GM19455 (cell line): ENCODE results near the gene RNF115.
"Not testable (repeated sequence)": the region's sequence is repeated elsewhere in the genome, so short reads cannot be mapped to it uniquely, and the experiment has no call there.

ENCODE experiments used
- ATAC-seq: cut with Tn5 transposase; IDR thresholded peaks from one replicate; pipeline ENCODE4 v1.9.1; 2021; ENCODE audit not compliant: unreplicated experiment

The RNF115 gene

DNA sequence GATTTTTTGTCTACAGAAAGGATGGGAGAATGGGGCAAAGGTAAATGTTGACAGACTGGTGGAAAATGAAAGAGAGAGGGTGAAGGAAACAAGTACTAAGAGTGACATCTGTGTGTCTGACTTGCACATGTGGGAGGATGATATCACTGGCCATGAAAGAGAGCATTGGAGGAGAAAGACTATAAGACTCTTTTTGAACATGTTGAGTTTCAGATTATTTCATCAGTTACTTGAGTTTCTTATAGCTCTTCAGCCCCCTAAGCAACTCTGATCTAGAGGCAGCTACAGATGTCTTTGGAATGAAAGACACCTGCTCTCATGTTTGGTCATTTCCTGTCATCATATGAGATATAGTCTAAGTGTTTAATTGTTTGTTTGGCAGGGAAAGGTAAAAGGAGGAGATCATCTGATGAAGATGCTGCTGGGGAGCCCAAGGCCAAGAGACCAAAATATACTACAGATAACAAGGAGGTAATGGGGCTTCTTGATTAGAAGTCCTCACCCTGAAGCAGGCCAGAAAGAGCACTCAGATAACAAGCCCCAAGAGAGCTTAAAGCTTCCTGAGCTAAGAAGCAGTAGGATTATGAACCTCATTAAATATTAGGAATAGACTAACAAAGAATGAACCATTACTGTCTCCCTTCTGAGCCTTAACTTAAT is 4.6 kb upstream of the RNF115 start:
- ATAC-seq: no peak

DNA sequence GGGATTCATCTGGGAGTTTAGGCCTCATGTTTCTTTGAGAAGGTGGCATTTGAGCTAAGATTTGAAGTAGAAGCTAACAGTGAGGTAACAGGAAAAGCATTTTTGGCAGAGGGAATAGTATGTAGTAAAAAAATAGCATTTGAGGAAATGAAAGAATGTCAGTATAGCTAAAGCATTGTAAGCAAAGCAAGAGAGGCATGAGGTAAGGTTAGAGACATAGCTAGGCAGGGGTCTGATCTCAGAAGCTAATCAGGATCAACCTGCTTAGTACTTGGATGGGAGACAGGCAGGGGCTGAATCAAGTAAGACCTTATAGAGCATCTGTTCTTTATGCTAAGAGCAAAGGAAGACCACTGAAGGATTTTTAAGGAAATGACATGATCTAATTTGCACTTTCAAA is 4.1 kb upstream of the RNF115 start:
- ATAC-seq: no peak

DNA sequence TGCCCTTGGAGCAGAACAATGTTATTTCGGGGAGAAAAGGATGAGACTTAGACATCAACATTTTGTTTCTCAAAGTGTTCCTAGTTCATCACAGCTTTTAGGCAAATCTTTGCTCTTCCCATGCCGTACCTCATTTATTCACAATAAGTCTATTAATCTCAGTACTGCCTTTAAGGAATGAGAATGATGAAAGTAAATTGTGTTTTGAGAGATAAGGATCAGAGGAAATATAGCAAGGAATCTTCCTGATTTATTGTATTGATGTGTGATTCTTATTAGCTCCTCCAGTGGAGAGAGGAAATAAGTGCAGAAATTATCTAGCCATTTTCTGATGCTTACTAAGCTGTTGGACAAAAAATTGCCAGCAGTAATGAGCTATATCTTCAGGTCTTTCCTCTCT is 2.1 kb upstream of the RNF115 start:
- no peak for ATAC-seq

DNA sequence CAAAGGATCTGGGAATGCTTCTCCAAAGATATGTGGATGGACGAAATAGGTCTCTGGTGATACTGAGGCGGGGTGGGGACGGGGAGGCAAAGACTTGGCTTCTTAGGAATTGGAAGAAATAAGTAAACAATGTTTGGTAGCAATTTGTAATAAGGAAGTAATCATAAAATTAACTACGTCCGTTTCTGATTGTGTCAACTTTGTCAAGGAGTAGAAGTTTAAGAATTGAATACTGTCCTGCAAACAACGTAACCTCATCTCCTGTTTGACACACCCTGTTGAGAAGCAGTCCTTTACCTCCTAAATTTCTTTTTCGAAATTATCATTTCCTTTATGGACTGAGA is 576 bp upstream of the RNF115 start:
- ATAC-seq: no peak

DNA sequence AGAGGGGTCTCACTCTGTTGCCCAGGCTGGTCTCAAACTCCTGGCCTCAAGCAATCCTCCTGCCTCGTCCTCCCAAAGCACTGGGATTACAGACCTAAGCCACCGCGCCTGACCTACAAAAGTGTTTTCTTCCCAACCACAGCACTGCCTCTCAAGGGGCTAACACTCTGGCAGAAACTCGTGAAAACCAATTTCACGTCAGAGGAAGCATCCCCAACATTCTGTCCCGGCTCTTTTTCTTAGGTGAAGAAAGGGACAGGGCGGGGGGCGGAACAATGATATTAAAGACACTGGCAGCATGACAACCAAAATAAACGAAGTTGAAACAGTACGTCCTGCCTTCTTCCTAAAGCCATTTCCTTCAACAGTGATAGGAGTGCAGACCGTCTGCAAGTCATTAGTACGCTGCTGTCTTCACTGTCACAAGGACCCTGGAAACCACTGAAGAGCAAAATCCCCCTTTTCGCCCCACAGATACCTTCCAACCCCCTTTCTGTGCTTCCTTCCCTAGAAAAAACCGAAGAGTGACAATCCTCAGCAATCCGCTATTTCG is 1.0 kb downstream of the RNF115 start:
- not testable (repeated sequence) for ATAC-seq

DNA sequence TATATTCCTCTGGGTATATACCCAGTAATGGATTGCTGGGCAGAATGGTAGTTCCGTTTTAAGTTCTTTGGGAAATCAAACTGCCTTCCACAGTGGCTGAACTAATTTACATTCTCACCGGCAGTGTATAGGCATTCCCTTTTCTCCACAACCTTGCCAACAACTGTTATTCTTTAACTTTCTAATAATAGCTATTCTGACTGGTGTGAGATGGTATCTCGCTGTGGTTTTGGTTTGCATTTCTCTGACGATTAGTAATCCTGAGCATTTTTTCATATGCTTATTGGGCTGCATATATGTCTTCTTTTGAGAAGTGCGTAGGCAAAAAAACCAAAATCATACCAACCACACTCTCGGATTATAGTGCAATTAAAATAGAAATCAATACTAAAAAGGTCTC is 5.8 kb downstream of the RNF115 start:
- not testable (repeated sequence) for ATAC-seq

DNA sequence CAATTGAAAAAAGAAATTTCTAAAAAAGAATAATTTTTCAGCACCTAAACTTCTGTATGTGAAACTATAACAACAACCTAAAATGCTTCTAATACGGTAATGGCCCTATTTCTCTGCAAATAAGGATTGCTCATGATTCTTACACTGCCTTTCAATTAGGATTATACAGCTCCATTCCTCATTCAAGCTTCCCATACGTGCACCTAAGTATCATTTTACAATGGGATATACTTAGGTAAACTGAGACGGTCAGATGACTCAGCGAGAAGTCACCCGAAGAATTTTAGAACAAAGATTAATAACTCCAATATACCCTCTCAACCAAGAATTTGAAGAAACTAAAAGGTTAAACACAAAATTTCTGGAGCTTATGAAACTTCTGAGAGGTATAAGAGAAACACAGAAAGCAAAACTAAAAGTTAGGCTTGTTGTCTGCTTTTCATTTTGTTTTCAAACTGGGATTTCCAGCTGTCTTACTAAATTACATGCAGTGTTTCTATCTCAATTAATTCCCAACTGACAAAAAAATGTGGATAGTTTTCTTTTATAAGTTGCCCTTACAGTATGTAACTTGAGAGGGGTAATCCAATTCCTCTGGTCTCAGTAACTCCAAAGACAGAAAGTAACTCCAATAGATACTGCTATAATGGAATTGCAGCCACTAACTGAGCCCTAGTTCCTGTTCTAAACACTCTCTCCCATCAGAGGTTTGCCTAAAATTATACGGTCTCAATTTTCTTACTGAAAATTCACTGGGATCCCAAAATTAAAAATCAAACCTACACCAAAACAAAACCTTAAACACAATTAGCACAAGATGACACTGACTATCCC is 10.7 kb downstream of the RNF115 start:
- not testable (repeated sequence) for ATAC-seq

DNA sequence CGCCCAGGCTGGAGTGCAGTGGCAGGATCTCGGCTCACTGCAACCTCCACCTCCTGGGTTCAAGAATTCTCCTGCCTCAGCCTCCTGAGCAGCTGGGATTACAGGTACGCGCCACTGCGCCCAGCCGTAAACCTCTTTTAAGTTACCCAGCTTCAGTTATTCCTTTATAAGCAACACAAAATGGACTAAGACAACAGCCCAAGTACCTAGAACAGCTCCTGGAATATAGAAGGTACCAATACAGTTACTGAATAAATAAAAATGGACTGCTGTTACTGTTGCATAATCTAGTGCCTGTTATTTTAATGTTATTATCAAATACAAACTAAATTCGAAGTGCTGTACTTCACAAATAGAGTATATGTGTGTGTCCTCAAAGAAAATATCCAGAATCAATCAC is 17.1 kb downstream of the RNF115 start:
- ATAC-seq: no peak

DNA sequence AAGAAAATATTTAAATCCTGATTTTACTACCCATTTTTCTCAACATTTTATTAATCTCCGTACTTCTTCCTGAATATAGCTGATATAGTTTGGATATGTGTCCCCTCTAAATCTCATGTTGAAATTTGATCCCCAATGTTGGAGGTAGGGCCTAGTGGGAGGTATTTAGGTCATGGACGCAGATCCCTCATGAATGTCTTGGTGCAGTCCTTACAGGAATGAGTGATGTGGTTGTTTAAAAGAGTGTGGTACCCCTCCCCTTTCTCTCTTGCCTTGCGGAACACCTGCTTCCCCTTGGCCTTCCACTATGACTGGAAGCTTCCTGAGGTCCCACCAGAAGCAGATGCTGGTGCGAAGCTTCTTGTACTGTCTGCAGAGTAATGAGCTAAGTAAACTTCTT is 17.5 kb downstream of the RNF115 start:
- no peak for ATAC-seq

DNA sequence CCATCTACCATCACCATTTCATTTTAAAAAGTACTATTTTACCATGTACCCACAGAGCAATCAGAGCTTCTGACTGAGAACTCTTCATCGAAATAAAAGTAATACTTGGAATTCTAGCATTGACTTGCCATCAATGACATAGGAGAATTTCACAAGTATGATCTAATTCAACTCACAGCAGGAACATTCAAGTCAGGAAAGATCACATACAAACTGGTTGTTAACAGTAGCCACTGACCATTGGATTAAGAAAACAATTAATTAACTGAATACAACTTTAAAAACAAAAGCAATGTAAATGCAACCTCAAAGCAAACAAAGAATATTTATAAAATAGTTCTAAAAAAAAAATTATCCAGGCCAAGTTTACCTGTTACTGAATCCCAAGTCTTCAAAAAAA is 18.8 kb downstream of the RNF115 start:
- ATAC-seq: no peak

DNA sequence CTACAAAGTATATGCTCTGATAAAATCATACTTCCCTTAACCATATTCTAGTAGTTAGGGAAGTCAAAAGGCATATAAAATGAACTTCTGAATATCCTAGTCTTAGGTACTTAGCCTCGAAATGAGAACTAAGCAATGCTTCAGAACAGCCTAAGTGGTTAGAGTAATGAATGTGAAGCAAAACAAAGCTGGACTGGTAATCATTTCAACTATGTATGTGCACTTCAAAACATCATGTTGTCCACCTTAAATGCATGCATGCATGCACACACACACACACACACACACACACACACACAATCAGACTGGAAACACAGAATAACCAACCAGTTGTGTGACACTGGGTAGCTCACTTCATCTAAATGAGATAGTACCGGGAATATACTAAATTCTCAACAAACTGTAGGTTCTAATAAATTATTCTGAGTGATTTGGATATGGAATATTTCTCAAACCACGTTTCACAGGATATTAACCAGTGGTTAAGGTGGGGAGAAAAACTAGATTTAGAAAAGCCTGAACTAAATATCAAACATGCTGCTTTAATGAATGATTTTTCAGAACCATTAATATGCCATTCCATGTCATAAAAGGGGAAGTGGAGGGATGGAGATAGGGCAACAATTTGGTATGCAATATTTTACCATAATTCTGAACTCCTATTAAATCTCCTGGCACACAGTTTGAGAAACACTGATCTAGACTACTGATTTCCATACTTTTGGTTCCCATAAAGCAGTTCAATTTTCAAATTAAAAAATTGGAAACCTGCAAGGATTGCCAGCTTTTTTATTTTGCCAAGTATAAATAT is 19.5 kb downstream of the RNF115 start:
- ATAC-seq: no peak

DNA sequence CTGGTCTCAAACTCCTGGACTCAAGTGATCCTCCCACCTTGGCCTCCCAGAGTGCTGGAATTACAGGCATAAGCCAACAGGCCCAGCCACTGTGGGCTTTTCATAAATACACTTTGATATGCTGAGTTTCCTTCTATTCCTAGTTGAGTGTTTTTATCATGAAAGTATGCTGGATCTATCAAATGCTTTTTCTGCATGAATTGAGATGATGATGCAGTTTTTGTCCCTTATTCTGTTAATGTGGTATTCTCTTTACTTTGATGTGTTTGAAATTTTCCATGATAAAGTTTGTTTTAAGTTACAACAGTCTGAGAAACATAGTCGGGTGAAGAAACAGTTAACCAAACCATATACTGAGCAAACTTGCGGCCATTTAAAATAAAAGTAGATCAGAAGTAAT is 24.1 kb downstream of the RNF115 start:
- ATAC-seq: no peak

DNA sequence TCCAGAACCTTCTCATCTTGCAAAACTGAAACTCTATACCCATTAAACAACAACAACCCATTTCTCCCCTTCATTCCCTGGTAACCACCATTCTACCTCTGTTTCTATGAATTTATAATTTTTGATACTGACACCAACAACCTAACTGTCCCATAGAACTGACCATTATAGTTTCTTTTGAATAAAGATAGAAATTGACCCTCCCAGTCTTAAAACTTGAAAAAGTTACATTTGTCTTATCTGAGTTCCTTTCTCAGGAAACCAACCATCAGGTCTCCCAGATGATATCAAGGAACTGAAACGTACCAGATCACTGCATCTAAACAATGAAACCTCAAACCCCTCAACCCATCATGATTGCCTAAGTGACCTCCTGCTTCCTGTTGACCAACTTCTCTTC is 27.1 kb downstream of the RNF115 start:
- ATAC-seq: no peak

DNA sequence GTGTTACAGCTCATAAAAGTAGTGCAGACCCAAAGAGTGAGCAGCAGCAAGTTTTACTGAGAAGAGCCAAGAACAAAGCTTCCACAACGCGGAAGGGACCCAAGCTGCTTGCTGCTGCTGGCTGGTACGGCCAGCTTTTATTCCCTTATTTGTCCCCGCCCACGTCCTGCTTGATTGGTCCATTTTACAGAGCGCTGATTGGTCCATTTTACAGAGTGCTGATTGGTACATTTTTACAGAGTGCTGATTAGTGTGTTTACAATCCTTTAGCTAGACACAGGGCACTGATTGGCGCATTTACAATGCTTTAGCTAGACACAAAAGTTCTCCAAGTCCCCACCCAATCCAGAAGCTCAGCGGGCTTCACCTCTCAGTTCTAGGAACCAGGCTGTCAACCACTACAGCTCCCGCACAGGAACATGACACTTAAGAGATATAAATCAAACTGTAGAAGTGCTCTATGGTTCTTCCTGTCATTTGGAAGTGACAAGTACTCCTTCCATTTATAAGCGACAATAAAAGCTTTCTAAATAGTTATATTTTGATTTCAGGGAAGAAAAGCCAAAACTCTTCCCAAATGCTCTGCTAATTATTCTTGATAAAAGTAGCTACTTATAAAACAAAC is 28.5 kb downstream of the RNF115 start:
- ATAC-seq: no peak

DNA sequence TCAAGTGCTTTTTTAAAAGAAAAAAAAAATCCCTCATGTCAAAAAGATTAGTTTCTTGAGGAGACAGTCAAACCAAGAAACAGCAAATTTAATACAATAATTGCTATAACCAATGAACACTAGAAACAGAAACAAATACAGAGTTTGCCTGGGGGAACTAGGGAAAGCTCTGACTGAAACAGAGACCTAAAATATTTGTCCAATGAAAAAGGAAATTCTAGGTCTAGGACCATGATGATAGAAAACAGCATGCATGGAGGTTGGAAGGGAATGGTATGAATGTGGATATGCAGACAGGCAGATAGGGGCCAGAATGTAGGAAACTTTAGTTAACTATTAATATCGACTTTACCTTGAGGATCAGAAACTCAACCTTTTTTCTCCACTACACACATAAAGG is 31.4 kb downstream of the RNF115 start:
- ATAC-seq: no peak

DNA sequence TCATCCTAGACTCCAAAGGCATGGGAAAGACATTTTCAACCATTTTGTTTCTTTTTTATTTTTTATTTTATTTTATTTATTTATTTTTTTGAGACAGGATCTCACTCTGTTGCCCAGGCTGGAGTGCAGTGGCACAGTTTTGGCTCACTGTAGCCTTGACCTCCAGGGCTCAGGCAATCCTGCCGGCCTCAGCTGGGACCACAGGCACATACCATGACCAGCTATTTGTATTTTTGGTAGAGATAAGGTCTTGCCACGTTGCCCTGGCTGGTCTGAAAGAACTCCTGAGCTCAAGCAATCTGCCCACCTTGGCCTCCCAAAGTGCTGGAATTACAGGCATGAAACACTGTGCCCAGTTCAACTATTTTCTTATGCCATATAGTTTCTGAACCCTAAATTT is 32.0 kb downstream of the RNF115 start:
- ATAC-seq: not testable (repeated sequence)

DNA sequence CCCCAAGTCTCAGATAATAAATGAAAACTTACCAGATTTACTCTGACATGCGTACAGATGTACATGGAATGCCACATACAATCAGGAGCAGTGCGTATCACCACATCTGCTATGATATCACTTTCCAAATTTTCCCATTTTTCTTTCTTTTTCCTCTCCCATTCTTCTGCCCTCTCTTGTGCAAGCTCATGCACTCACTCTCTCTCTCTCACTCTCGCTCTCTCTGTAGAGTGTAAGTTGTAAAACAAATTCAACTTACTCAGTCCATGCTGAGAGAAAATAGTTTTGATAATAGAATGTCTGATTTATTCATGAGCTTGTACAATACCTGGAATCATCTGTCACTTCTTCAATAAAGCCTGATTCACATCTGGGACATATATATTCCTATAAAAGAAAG is 35.3 kb downstream of the RNF115 start:
- ATAC-seq: no peak

DNA sequence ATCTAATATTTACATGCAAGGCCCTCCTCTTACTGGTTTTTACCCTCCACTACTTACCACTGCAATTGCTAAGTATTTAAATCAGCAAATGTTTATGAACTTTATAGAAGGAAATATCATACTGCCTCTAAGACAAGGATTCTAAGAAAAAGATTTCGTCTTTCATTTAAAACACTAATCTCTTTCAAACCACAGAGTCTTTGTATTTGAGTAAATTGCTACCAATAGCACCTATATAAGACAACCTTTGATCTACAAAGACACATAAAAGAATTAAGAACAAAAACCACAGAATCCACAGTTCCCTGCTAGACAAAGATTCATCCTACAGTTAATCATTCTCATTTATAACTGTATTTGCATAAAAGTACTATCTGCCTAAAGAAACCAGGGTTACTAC is 37.6 kb downstream of the RNF115 start:
- no peak for ATAC-seq

DNA sequence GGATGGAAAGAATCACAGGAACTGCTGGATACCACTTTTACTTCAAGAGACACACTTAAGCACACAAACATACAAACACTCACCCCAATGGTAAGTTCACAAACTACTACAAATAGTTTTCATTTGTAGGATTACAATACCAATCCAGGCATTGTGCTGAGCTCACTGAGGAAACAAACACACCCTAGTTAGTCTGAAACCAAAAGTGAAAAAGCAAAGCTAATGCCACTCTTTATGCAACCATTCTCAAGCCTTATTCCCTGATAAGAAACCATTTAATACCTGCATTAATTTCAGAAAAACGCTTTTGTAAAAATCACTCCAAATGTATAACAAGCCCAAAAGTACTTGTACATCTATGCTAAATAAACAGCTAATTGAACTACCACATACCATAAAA is 38.3 kb downstream of the RNF115 start:
- ATAC-seq: no peak

DNA sequence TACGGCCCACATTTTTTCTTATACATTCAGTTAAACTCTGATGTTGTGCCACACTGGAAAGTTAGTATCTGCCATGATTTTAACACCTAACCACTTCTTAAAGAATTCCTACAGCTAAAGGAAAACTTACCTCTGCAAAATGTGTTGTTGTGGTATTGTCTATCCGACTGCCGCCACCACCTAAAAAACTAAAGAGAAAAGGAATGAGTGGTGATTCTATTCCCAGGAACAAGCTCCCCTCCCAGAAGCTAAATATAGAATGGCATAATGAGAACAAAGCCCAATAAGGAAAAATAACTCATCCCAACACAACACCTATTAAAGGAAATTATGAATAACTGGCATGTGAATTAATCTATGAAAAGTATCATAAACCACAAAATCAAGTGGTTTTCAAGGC is 39.5 kb downstream of the RNF115 start:
- ATAC-seq: no peak
